Omental fat pad (tissue), 4 donors: ENCODE results near the gene P2RX7. TPM values are rescaled to one million over a fixed set of nuclear protein-coding genes. Genes with fewer than 3 reads are reported as not detected.
A peak's percentile ranks its signal among the peaks of the same experiment; 100 is the strongest.

ENCODE experiments used
- ATAC-seq: fragments of 150-250 bp; one replicate; pipeline ENCODE4 v1.9.1; 2016; ENCODE audit warnings: mild to moderate bottlenecking, moderate library complexity; ENCODE audit not compliant: low FRiP score
- DNase-seq: peaks from one replicate; pipeline ENCODE4 v3.0.0-alpha.2; 2019; ENCODE audit warnings: low spot score
- total RNA-seq, 4 donors: library from RNA; depleted of rRNA; stranded (reverse); fragments of >200 nt; gene quantifications; one replicate each; pipeline ENCODE4 v1.1.0, GENCODE V29; 2016
- TF ChIP-seq, protein P1 (sequence below), 3 donors: fragments of 450-650 bp; IDR thresholded peaks; one replicate each; pipeline ENCODE4 v1.5.1; 2016 to 2017; ENCODE audit warnings: antibody characterized with exemption in 3 of 3, mild to moderate bottlenecking in 3 of 3, moderate library complexity in 2 of 3

The P2RX7 gene
- total RNA-seq, 4 donors from 2014 or later: 2.4 to 8.6 (median 5.6) TPM

DNA sequence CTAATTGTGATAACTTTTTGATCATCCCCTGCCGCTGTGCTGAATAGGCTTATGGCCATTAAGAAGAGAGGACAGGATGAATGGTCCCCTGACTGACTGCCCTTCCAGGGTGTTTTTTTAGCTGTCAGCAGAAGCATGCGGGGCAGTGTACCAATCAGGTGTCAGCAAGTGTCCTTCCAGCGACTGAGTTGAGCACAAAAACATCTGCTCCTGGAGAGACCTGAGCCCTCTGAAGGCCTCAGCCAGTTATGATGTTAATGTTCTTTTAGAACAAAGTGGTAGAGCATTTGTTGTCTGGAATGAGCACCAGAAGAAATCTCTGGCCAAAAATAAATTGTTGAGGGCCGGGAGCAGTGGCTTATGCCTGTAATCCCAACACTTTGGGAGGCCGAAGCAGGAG lies 37.5 kb downstream of the P2RX7 start:
- DNase-seq: no peak
- ATAC-seq: no peak
- TF ChIP-seq, protein P1, sequence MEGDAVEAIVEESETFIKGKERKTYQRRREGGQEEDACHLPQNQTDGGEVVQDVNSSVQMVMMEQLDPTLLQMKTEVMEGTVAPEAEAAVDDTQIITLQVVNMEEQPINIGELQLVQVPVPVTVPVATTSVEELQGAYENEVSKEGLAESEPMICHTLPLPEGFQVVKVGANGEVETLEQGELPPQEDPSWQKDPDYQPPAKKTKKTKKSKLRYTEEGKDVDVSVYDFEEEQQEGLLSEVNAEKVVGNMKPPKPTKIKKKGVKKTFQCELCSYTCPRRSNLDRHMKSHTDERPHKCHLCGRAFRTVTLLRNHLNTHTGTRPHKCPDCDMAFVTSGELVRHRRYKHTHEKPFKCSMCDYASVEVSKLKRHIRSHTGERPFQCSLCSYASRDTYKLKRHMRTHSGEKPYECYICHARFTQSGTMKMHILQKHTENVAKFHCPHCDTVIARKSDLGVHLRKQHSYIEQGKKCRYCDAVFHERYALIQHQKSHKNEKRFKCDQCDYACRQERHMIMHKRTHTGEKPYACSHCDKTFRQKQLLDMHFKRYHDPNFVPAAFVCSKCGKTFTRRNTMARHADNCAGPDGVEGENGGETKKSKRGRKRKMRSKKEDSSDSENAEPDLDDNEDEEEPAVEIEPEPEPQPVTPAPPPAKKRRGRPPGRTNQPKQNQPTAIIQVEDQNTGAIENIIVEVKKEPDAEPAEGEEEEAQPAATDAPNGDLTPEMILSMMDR (IDR thresholded peaks at IDR 0.05): no peak

DNA sequence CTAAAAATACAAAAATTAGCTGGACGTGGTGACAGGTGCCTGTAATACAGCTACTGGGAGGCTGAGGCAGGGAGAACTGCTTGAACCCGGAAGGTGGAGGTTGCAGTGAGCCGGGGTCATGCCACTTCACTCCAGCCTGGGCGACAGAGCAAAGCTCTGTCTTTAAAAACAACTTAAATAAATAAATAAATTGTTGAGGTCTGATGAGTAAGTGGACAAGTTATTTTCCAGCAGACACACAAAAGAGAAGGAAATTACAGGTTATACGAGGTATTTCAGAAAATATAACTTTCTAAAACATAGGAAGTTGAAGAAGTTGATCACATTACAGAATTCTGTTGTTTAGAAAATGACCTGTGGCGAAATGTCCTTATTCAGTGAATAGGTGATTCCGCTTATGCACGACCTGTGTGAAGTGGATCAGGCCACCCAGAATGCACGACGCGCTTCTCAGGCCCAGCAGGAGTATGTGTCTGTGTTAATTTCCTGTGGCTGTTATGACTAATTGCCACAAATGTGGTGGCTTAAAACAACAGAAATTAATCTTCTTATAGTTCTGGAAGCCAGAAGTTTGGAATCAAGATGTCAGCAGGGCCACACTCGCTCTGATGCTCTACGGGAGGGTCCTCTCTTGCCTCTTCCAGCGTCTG lies 38.1 kb downstream of the P2RX7 start:
- TF ChIP-seq, protein P1 (IDR thresholded peaks at IDR 0.05): no peak
- DNase-seq (no peak), ATAC-seq (no peak)

DNA sequence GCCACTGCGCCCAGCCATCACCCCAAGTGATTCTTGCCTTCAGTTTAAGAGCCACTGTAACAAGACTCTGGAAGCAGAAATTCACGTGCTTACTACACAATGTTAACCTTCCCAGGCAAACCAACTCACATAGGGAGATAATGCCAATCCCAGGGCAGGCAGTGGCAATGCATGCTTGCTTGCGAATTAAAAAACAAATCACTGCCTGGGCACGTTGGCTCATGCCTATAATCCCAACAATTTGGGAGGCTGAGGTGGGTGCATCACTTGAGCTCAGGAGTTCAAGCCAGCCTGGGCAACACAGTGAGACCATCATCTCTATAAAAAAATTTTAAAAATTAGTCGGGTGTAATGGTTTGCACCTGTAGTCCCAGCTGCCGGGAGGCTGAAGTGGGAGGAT lies 39.5 kb downstream of the P2RX7 start:
- ATAC-seq (no peak), DNase-seq (no peak)
- TF ChIP-seq, protein P1 (IDR thresholded peaks at IDR 0.05): no peak

DNA sequence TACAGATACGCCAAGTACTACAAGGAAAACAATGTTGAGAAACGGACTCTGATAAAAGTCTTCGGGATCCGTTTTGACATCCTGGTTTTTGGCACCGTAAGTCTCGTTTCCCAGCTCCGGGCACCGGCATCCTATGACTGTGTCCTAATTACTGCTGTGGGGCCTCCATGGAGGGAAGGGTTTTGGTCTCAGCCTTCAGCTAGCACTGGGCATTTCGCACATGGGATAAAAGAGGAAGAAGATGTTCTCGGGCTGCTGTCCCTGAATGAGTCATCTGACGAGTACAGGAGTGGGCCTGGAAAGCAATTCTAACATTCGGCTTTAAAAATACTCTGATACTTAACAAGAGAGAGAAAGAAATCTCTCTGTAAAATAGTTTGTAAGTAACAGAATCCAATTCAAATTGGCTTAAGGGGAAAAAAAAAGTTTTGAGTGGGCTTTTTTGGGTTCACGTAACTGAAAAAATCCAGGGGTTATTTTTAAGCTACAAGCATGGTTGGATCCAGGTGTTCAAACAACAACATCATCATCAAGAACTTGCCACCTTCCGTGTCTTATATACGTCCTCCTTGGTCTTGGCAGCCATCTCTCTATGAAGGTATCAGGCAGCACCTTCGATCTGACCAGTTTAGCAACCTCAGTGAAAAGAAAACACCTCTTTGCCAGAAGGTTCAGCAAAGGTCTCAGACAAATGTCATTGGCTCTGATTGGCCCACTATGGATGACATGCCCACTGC lies 42.9 kb downstream of the P2RX7 start:
- no peak for DNase-seq
- ATAC-seq: peak; percentile 53
- TF ChIP-seq, protein P1 (IDR thresholded peaks at IDR 0.05): no peak

DNA sequence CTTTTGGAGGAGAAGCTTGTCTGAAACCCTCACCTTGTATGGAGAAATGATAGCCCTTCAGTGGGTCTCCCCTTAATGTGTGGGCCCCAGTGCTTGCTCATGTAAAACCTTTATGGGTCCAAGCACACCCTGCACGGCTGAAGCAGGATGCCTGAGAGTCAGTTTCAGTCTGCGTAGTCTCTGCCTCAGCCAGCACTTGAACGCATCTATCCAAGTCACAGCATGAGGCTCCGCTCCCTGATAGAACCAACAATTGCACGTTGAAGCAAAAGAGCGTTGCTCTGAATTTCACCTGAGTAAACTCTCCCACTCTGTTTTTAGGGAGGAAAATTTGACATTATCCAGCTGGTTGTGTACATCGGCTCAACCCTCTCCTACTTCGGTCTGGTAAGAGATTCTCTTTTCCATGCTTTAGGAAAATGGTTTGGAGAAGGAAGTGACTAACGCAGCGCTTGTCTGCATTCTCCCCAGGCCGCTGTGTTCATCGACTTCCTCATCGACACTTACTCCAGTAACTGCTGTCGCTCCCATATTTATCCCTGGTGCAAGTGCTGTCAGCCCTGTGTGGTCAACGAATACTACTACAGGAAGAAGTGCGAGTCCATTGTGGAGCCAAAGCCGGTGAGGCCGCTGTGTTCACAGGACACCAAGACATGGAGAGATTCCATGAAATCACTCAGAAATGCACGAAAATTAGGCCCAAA lies 44.3 kb downstream of the P2RX7 start:
- TF ChIP-seq, protein P1 (IDR thresholded peaks at IDR 0.05): no peak
- DNase-seq (no peak), ATAC-seq (no peak)

DNA sequence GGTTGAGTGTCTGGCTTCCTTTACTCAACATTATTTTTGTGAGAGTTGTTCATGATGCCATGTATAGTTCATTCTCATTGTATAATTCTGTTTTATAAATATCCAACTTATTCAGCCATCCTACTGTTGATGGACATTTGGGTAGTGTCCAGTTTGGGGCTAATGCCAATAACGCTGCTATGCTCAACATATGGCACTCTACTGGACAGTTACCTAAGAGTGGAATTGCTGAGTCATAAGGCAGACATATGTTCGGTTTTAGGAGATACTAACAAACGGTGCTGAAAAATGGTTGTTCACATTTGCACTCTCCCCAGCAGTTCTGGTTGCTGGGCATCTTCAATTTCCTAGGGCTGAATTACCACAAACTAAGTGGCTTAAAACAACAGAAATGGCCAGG lies 48.5 kb downstream of the P2RX7 start:
- DNase-seq: no peak
- TF ChIP-seq, protein P1 (IDR thresholded peaks at IDR 0.05): no peak
- ATAC-seq: no peak
